ENCODE results near the gene MCRIP1.

MCRIP1 gene

GRCh38 chr17:81846743-81847689 is 13.9 kb upstream of the MCRIP1 start:
- DNase-seq (ENCODE audit: low read depth in 1 of 2, low spot score in 1 of 2) = no peak
- TF ChIP-seq POLR2AphosphoS5 (IDR thresholded peaks at IDR 0.05; ENCODE audit: low read depth) (peak; percentile 89), GABPA (IDR thresholded peaks at IDR 0.05; ENCODE audit: low read depth) (no peak)
- peak overlapping the region; percentile 48 for H3K27ac ChIP-seq (replicated peaks)
- H3K4me3 ChIP-seq (replicated peaks; ENCODE audit: insufficient read depth, low read length) = no peak overlapping the region
- H3K27me3 ChIP-seq (ENCODE audit: insufficient read depth, poor library complexity, severe bottlenecking) = no peaks in the 10 kb centered on the region

GRCh38 chr17:81845881-81846742 is 13.0 kb upstream of the MCRIP1 start:
- peak overlapping the region; percentile 48 for H3K27ac ChIP-seq (replicated peaks)
- TF ChIP-seq REST (IDR thresholded peaks at IDR 0.05; ENCODE audit: insufficient replicate concordance, low read depth) (no peak), SPI1 (IDR thresholded peaks at IDR 0.05; ENCODE audit: borderline replicate concordance, low read depth) (no peak), CTCF (IDR thresholded peaks at IDR 0.05; ENCODE audit: insufficient read depth, low read length) (no peak), POLR2AphosphoS5 (IDR thresholded peaks at IDR 0.05; ENCODE audit: low read depth) (no peak; the same call in 1 of the 2 replicates), GABPA (IDR thresholded peaks at IDR 0.05; ENCODE audit: low read depth) (no peak)
- no peak overlapping the region for H3K4me3 ChIP-seq (replicated peaks; ENCODE audit: insufficient read depth, low read length)
- DNase-seq (ENCODE audit: low read depth in 1 of 2, low spot score in 1 of 2) = no peak
- no peaks in the 10 kb centered on the region for H3K27me3 ChIP-seq (ENCODE audit: insufficient read depth, poor library complexity, severe bottlenecking)

- TF ChIP-seq POLR2AphosphoS5 (IDR thresholded peaks at IDR 0.05; ENCODE audit: low read depth) = no peak
- TF ChIP-seq CTCF (IDR thresholded peaks at IDR 0.05; ENCODE audit: insufficient read depth, low read length) = no peak
- no peak for TF ChIP-seq SPI1 (IDR thresholded peaks at IDR 0.05; ENCODE audit: borderline replicate concordance, low read depth)
- no peak for TF ChIP-seq GABPA (IDR thresholded peaks at IDR 0.05; ENCODE audit: low read depth)
- no peak for TF ChIP-seq REST (IDR thresholded peaks at IDR 0.05; ENCODE audit: insufficient replicate concordance, low read depth)
These were observed 12.3 kb upstream of the MCRIP1 start for GRCh38 chr17:81845361-81845760.

GRCh38 chr17:81844887-81845286 is 11.8 kb upstream of the MCRIP1 start:
- no peak for TF ChIP-seq SPI1 (IDR thresholded peaks at IDR 0.05; ENCODE audit: borderline replicate concordance, low read depth)
- no peak for TF ChIP-seq GABPA (IDR thresholded peaks at IDR 0.05; ENCODE audit: low read depth)
- TF ChIP-seq REST (IDR thresholded peaks at IDR 0.05; ENCODE audit: insufficient replicate concordance, low read depth) = no peak
- peak overlapping the region; percentile 97 for H3K27ac ChIP-seq (replicated peaks)

More at GRCh38 chr17:81845361-81845760, 12.3 kb upstream of the MCRIP1 start:
- no peak overlapping the region for H3K4me3 ChIP-seq (replicated peaks; ENCODE audit: insufficient read depth, low read length)
- DNase-seq (ENCODE audit: low read depth in 1 of 2, low spot score in 1 of 2) = no peak
- H3K27me3 ChIP-seq (ENCODE audit: insufficient read depth, poor library complexity, severe bottlenecking) = no peaks in the 10 kb centered on the region
- H3K27ac ChIP-seq (replicated peaks) = peak overlapping the region; percentile 97

More at GRCh38 chr17:81844887-81845286, 11.8 kb upstream of the MCRIP1 start:
- Histone ChIP-seq H3K27me3 (ENCODE audit: insufficient read depth, poor library complexity, severe bottlenecking) (no peaks in the 10 kb centered on the region), H3K4me3 (replicated peaks; ENCODE audit: insufficient read depth, low read length) (no peak overlapping the region)
- DNase-seq (ENCODE audit: low read depth in 1 of 2, low spot score in 1 of 2) = no peak
